HepG2 (cell line): ENCODE data around the gene IGLON5. TPM values are rescaled to one million over a fixed set of nuclear protein-coding genes. Genes with fewer than 3 reads are reported as not detected.

Source experiments
- CREM ChIP-seq, 2 experiments: sonication (generic) in 1 of 2; formaldehyde crosslinking in 1 of 2; IDR thresholded peaks; 2 replicates each; pipeline versions ENCODE4 v1.4.0 to v1.6.1; 2016 to 2020; ENCODE audit warnings: antibody characterized with exemption in 1 of 2, mild to moderate bottlenecking in 1 of 2, missing genetic modification reagents in 1 of 2
- JUNB ChIP-seq: sonication (generic); formaldehyde crosslinking; IDR thresholded peaks from 2 replicates; pipeline ENCODE4 v1.8.0; 2022; ENCODE audit warnings: missing genetic modification reagents, mild to moderate bottlenecking, borderline replicate concordance
- KLF16 ChIP-seq, 2 experiments: sonication (generic) in 1 of 2; formaldehyde crosslinking in 1 of 2; IDR thresholded peaks; 2 replicates each; pipeline versions ENCODE4 v1.6.1 to v1.8.0; 2016 to 2023; ENCODE audit warnings: missing genetic modification reagents in 2 of 2, missing compliant biosample characterization in 1 of 2
- MAFK ChIP-seq, 2 experiments: IDR thresholded peaks in 1 of 2; conservative IDR thresholded peaks in 1 of 2; 2 replicates each; pipeline ENCODE4 v1.6.1; 2011; ENCODE audit warnings: improper control_type of control experiment in 2 of 2, low read length in 2 of 2
- ZNF768 ChIP-seq: sonication (generic); formaldehyde crosslinking; IDR thresholded peaks from 2 replicates; pipeline ENCODE4 v1.4.0; 2020; ENCODE audit warnings: missing genetic modification reagents
- ZNF790 ChIP-seq: sonication (generic); formaldehyde crosslinking; IDR thresholded peaks from 2 replicates; pipeline ENCODE4 v1.8.0; 2022; ENCODE audit warnings: missing genetic modification reagents, mild to moderate bottlenecking, borderline replicate concordance
- ZNF83 ChIP-seq: sonication (generic); formaldehyde crosslinking; IDR thresholded peaks from 2 replicates; pipeline ENCODE4 v1.4.0; 2020; ENCODE audit warnings: missing genetic modification reagents, mild to moderate bottlenecking, borderline replicate concordance
- polyA plus RNA-seq, 8 experiments: library from polyadenylated mRNA; depleted of rRNA in 3 of 8; stranded (reverse) in 7 of 8; unstranded in 1 of 8; fragments of >200 nt; fragmentation: Illumina TruSeq in 4 of 8; extraction: Trizol in 4 of 8; gene quantifications; 2 replicates each; pipeline versions ENCODE4 v1.2.1 to v1.2.3, GENCODE V29; 2011 to 2016; ENCODE audit warnings: low read depth in 4 of 8, missing spikeins in 1 of 8, mixed read lengths in 1 of 8; ENCODE audit not compliant: insufficient read depth in 1 of 8
- total RNA-seq, 5 experiments: library from RNA; depleted of rRNA; stranded (reverse); fragments of >200 nt; fragmentation: Illumina TruSeq; extraction: Trizol; gene quantifications; 2 replicates each; pipeline ENCODE4 v1.2.3, GENCODE V29; 2016; ENCODE audit warnings: low read depth in 1 of 5
- TF ChIP-seq, protein P1 (sequence below): sonication (generic); formaldehyde crosslinking; IDR thresholded peaks from 2 replicates; pipeline ENCODE4 v1.4.0; 2020; ENCODE audit warnings: missing genetic modification reagents, borderline replicate concordance
- TF ChIP-seq, protein P2 (sequence below): fragments of 450-650 bp; IDR thresholded peaks from 2 replicates; pipeline ENCODE4 v1.6.1; 2016
- TF ChIP-seq, protein P3 (sequence below): sonication (generic); formaldehyde crosslinking; IDR thresholded peaks from 2 replicates; pipeline ENCODE4 v1.5.1; 2020; ENCODE audit warnings: missing genetic modification reagents, mild to moderate bottlenecking, borderline replicate concordance
- TF ChIP-seq, protein P4 (sequence below): sonication (generic); formaldehyde crosslinking; IDR thresholded peaks from 2 replicates; pipeline ENCODE4 v1.4.0; 2020; ENCODE audit warnings: missing genetic modification reagents
- TF ChIP-seq, protein P5 (sequence below): sonication (generic); formaldehyde crosslinking; conservative IDR thresholded peaks from 2 replicates; pipeline ENCODE4 v1.4.0; 2020; ENCODE audit warnings: missing genetic modification reagents
- TF ChIP-seq, protein P6 (sequence below): sonication (generic); formaldehyde crosslinking; IDR thresholded peaks from 2 replicates; pipeline ENCODE4 v1.4.0; 2020; ENCODE audit warnings: missing genetic modification reagents

IGLON5 gene
- total and polyA plus RNA-seq, 2 of the 13 experiments (the other 11 are each of a cell fraction or from before 2014, with no cell fraction given), result 0.04 to 5.7 TPM

DNA sequence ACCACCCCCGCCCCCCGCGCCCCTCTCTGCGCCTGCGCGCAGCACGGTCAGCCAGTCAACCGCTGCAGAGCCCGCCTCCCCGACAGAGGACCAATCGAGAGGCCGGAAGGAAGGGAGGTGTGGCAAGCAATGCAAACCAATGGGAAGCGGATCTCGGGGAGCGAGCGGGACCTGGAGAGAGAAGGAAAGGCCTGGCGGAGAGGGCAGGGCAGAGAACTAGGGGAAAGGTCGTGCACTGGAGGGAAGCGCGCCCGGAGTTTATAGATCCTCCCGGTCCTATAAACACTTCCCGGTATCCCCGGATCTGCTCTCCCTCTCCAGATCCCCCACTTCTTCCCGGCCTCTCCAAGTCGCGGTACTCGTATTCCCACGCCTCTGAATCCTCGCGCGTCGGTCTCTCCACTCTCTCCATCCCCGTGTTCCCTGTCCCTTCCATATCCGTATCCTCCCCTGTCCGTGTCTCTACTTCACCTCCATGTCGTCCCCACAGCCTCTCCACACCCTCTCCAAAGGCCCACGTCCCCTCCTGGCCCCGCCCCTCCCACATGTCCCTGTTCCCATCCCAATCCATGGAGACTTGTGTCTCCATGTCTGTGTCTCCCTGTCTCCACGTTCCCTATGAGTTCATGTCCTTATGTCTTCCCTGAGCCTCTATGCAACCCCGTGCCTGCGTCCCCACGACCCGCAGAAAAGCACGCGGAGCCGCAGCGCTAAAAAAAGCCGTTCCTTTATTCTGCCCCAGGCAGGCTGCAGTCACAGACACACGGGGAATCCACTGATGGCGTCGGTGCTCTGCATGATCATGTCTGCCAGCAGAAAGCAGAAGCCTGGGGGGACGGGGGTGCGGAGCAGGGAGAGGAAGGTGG is 55.2 kb downstream of the IGLON5 start (continued):
- TF ChIP-seq, protein P1, sequence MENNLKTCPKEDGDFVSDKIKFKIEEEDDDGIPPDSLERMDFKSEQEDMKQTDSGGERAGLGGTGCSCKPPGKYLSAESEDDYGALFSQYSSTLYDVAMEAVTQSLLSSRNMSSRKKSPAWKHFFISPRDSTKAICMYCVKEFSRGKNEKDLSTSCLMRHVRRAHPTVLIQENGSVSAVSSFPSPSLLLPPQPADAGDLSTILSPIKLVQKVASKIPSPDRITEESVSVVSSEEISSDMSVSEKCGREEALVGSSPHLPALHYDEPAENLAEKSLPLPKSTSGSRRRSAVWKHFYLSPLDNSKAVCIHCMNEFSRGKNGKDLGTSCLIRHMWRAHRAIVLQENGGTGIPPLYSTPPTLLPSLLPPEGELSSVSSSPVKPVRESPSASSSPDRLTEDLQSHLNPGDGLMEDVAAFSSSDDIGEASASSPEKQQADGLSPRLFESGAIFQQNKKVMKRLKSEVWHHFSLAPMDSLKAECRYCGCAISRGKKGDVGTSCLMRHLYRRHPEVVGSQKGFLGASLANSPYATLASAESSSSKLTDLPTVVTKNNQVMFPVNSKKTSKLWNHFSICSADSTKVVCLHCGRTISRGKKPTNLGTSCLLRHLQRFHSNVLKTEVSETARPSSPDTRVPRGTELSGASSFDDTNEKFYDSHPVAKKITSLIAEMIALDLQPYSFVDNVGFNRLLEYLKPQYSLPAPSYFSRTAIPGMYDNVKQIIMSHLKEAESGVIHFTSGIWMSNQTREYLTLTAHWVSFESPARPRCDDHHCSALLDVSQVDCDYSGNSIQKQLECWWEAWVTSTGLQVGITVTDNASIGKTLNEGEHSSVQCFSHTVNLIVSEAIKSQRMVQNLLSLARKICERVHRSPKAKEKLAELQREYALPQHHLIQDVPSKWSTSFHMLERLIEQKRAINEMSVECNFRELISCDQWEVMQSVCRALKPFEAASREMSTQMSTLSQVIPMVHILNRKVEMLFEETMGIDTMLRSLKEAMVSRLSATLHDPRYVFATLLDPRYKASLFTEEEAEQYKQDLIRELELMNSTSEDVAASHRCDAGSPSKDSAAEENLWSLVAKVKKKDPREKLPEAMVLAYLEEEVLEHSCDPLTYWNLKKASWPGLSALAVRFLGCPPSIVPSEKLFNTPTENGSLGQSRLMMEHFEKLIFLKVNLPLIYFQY (CRISPR knock-in tag), result no peak
- no peak; the same call in 1 of the 2 replicates for TF ChIP-seq ZNF790 (CRISPR knock-in tag)
- TF ChIP-seq, protein P2, sequence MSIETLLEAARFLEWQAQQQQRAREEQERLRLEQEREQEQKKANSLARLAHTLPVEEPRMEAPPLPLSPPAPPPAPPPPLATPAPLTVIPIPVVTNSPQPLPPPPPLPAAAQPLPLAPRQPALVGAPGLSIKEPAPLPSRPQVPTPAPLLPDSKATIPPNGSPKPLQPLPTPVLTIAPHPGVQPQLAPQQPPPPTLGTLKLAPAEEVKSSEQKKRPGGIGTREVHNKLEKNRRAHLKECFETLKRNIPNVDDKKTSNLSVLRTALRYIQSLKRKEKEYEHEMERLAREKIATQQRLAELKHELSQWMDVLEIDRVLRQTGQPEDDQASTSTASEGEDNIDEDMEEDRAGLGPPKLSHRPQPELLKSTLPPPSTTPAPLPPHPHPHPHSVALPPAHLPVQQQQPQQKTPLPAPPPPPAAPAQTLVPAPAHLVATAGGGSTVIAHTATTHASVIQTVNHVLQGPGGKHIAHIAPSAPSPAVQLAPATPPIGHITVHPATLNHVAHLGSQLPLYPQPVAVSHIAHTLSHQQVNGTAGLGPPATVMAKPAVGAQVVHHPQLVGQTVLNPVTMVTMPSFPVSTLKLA, result no peak
- TF ChIP-seq MAFK (conservative IDR thresholded peaks at IDR 0.05 in 1 of 2, IDR thresholded peaks at IDR 0.05 in 1 of 2; ENCODE audit: low read length in 2 of 2), result no peak
- no peak for TF ChIP-seq CREM (IDR thresholded peaks at IDR 0.05)
- no peak for TF ChIP-seq CREM (CRISPR knock-in tag; IDR thresholded peaks at IDR 0.05)
- no peak for TF ChIP-seq ZNF83 (CRISPR knock-in tag)
- TF ChIP-seq, protein P3, sequence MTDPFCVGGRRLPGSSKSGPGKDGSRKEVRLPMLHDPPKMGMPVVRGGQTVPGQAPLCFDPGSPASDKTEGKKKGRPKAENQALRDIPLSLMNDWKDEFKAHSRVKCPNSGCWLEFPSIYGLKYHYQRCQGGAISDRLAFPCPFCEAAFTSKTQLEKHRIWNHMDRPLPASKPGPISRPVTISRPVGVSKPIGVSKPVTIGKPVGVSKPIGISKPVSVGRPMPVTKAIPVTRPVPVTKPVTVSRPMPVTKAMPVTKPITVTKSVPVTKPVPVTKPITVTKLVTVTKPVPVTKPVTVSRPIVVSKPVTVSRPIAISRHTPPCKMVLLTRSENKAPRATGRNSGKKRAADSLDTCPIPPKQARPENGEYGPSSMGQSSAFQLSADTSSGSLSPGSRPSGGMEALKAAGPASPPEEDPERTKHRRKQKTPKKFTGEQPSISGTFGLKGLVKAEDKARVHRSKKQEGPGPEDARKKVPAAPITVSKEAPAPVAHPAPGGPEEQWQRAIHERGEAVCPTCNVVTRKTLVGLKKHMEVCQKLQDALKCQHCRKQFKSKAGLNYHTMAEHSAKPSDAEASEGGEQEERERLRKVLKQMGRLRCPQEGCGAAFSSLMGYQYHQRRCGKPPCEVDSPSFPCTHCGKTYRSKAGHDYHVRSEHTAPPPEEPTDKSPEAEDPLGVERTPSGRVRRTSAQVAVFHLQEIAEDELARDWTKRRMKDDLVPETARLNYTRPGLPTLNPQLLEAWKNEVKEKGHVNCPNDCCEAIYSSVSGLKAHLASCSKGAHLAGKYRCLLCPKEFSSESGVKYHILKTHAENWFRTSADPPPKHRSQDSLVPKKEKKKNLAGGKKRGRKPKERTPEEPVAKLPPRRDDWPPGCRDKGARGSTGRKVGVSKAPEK, result no peak
- no peak for TF ChIP-seq KLF16 (CRISPR knock-in tag; IDR thresholded peaks at IDR 0.05)
- TF ChIP-seq ZNF768 (CRISPR knock-in tag), result no peak
- TF ChIP-seq JUNB (CRISPR knock-in tag), result no peak
- TF ChIP-seq, protein P4, sequence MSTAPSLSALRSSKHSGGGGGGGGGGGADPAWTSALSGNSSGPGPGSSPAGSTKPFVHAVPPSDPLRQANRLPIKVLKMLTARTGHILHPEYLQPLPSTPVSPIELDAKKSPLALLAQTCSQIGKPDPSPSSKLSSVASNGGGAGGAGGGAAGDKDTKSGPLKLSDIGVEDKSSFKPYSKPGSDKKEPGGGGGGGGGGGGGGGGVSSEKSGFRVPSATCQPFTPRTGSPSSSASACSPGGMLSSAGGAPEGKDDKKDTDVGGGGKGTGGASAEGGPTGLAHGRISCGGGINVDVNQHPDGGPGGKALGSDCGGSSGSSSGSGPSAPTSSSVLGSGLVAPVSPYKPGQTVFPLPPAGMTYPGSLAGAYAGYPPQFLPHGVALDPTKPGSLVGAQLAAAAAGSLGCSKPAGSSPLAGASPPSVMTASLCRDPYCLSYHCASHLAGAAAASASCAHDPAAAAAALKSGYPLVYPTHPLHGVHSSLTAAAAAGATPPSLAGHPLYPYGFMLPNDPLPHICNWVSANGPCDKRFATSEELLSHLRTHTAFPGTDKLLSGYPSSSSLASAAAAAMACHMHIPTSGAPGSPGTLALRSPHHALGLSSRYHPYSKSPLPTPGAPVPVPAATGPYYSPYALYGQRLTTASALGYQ (CRISPR knock-in tag), result no peak
- TF ChIP-seq, protein P5, sequence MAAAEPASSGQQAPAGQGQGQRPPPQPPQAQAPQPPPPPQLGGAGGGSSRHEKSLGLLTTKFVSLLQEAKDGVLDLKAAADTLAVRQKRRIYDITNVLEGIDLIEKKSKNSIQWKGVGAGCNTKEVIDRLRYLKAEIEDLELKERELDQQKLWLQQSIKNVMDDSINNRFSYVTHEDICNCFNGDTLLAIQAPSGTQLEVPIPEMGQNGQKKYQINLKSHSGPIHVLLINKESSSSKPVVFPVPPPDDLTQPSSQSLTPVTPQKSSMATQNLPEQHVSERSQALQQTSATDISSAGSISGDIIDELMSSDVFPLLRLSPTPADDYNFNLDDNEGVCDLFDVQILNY, result no peak
- TF ChIP-seq, protein P6, sequence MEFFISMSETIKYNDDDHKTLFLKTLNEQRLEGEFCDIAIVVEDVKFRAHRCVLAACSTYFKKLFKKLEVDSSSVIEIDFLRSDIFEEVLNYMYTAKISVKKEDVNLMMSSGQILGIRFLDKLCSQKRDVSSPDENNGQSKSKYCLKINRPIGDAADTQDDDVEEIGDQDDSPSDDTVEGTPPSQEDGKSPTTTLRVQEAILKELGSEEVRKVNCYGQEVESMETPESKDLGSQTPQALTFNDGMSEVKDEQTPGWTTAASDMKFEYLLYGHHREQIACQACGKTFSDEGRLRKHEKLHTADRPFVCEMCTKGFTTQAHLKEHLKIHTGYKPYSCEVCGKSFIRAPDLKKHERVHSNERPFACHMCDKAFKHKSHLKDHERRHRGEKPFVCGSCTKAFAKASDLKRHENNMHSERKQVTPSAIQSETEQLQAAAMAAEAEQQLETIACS (CRISPR knock-in tag), result no peak
